ENCODE data around the gene GFM2.

DNA sequence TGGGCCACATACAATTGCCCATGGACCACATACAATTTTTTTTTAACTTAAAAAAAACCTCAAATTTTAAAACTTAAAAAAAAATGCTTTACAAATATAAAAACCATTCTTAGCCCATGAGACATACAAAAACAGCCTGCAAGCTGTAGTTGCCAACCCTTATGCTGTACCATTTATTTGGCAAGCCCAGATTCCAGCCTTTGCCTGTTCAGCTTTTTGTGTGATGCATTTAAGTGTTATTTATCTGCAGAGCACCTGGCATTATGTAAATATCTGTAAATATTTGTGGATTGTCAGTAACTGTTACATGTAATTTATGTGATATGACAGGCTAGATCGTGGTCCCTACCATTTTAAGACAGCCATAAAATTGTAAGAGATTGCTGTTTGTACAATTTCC is 49.3 kb downstream of the GFM2 start:
- no peak for TF ChIP-seq TAF1 (IDR thresholded peaks at IDR 0.05; ENCODE audit: low read depth)
- TF ChIP-seq POLR2AphosphoS5 (IDR thresholded peaks at IDR 0.05), result no peak
- TF ChIP-seq EP300 (conservative IDR thresholded peaks at IDR 0.05; ENCODE audit: poor library complexity, severe bottlenecking), result no peak
- TF ChIP-seq, protein P1, sequence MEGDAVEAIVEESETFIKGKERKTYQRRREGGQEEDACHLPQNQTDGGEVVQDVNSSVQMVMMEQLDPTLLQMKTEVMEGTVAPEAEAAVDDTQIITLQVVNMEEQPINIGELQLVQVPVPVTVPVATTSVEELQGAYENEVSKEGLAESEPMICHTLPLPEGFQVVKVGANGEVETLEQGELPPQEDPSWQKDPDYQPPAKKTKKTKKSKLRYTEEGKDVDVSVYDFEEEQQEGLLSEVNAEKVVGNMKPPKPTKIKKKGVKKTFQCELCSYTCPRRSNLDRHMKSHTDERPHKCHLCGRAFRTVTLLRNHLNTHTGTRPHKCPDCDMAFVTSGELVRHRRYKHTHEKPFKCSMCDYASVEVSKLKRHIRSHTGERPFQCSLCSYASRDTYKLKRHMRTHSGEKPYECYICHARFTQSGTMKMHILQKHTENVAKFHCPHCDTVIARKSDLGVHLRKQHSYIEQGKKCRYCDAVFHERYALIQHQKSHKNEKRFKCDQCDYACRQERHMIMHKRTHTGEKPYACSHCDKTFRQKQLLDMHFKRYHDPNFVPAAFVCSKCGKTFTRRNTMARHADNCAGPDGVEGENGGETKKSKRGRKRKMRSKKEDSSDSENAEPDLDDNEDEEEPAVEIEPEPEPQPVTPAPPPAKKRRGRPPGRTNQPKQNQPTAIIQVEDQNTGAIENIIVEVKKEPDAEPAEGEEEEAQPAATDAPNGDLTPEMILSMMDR (IDR thresholded peaks at IDR 0.05; ENCODE audit: poor library complexity, severe bottlenecking), result no peak
- no peak for TF ChIP-seq SMC3 (conservative IDR thresholded peaks at IDR 0.05; ENCODE audit: poor library complexity)
- no peak for TF ChIP-seq EZH2 (IDR thresholded peaks at IDR 0.05; ENCODE audit: borderline replicate concordance, insufficient read depth, low read length, poor library complexity, severe bottlenecking)
- TF ChIP-seq, protein P2, sequence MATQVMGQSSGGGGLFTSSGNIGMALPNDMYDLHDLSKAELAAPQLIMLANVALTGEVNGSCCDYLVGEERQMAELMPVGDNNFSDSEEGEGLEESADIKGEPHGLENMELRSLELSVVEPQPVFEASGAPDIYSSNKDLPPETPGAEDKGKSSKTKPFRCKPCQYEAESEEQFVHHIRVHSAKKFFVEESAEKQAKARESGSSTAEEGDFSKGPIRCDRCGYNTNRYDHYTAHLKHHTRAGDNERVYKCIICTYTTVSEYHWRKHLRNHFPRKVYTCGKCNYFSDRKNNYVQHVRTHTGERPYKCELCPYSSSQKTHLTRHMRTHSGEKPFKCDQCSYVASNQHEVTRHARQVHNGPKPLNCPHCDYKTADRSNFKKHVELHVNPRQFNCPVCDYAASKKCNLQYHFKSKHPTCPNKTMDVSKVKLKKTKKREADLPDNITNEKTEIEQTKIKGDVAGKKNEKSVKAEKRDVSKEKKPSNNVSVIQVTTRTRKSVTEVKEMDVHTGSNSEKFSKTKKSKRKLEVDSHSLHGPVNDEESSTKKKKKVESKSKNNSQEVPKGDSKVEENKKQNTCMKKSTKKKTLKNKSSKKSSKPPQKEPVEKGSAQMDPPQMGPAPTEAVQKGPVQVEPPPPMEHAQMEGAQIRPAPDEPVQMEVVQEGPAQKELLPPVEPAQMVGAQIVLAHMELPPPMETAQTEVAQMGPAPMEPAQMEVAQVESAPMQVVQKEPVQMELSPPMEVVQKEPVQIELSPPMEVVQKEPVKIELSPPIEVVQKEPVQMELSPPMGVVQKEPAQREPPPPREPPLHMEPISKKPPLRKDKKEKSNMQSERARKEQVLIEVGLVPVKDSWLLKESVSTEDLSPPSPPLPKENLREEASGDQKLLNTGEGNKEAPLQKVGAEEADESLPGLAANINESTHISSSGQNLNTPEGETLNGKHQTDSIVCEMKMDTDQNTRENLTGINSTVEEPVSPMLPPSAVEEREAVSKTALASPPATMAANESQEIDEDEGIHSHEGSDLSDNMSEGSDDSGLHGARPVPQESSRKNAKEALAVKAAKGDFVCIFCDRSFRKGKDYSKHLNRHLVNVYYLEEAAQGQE (IDR thresholded peaks at IDR 0.05; ENCODE audit: borderline replicate concordance), result no peak
